Gastroesophageal sphincter (tissue), 4 donors: ENCODE measurements around the gene C12orf60. TPM values are rescaled to one million over a fixed set of nuclear protein-coding genes. Genes with fewer than 3 reads are reported as not detected.

Experiments used
- ATAC-seq: fragments of 150-250 bp; one replicate; pipeline ENCODE4 v1.9.1; 2016; ENCODE audit warnings: mild to moderate bottlenecking, moderate library complexity
- H3K27ac ChIP-seq, 4 donors: fragments of 200-600 bp; sonication (generic) in 3 of 4; 1 replicate in 3 of 4; 2 replicates in 1 of 4; pipeline ENCODE4 v1.5.1; 2016 to 2019
- H3K27me3 ChIP-seq: fragments of 200-600 bp; sonication (generic); one replicate; pipeline ENCODE4 v1.5.1; 2019
- H3K36me3 ChIP-seq, 2 donors: fragments of 200-600 bp; sonication (generic); one replicate each; pipeline ENCODE4 v1.5.1; 2019; ENCODE audit warnings: control low read depth in 1 of 2
- H3K4me1 ChIP-seq, 3 donors: fragments of 200-600 bp; sonication (generic); 1 replicate in 2 of 3; 2 replicates in 1 of 3; pipeline ENCODE4 v1.5.1; 2016 to 2019; ENCODE audit warnings: control low read depth in 2 of 3
- H3K4me3 ChIP-seq, 2 donors: fragments of 200-600 bp; sonication (generic); one replicate each; pipeline ENCODE4 v1.5.1; 2019; ENCODE audit warnings: mild to moderate bottlenecking in 1 of 2, moderate library complexity in 1 of 2
- H3K9me3 ChIP-seq, 3 donors: fragments of 200-600 bp; sonication (generic); one replicate each; pipeline ENCODE4 v1.5.1; 2017 to 2019; ENCODE audit warnings: control low read depth in 2 of 3
- CTCF ChIP-seq, 4 experiments: fragments of 200-600 bp in 2 of 4; fragments of 450-650 bp in 2 of 4; sonication (generic) in 1 of 4; IDR thresholded peaks; one replicate each; pipeline ENCODE4 v1.5.1; 2017 to 2019; ENCODE audit warnings: antibody characterized with exemption in 4 of 4, mild to moderate bottlenecking in 2 of 4, moderate library complexity in 2 of 4
- EP300 ChIP-seq: sonication (generic); formaldehyde crosslinking; IDR thresholded peaks from one replicate; pipeline ENCODE4 v1.6.1; 2017; ENCODE audit warnings: antibody characterized with exemption, mild to moderate bottlenecking
- POLR2A ChIP-seq, 2 donors: fragments of 450-650 bp; IDR thresholded peaks; one replicate each; pipeline ENCODE4 v1.6.1; 2017; ENCODE audit warnings: antibody characterized with exemption in 2 of 2, mild to moderate bottlenecking in 2 of 2, moderate library complexity in 1 of 2
- POLR2AphosphoS5 ChIP-seq: sonication (generic); formaldehyde crosslinking; IDR thresholded peaks from one replicate; pipeline ENCODE4 v1.6.1; 2017; ENCODE audit warnings: antibody characterized with exemption
- WGBS, 2 donors: methylation state at CpG; one replicate each; pipeline ENCODE4 v1.1.5; 2018; ENCODE audit warnings: low coverage in 1 of 2; 5-methylcytosine and 5-hydroxymethylcytosine counted together
- total RNA-seq, 4 donors: library from RNA; depleted of rRNA; stranded (reverse); fragments of >200 nt; gene quantifications; one replicate each; pipeline ENCODE4 v1.1.0, GENCODE V29; 2016

The C12orf60 gene
- total RNA-seq, 4 donors from 2014 or later: 0.40 to 1.5 (median 1.0) TPM

GRCh38 chr12:14840616-14841015, 37.1 kb downstream of the C12orf60 start:
- Histone ChIP-seq H3K9me3 (no peaks in the 10 kb centered on the region), H3K27me3 (no peaks in the 10 kb centered on the region), H3K4me1 (peaks cover 13 to 40% (median 14%) of the 10 kb centered on the region in 3 donors), H3K36me3 (no peaks in the 10 kb centered on the region), H3K4me3 (no peak overlapping the region), H3K27ac (peak overlapping the region in 2 of 4 donors; percentile 42 to 44)
- WGBS, 2 donors: 78 to 85% methylated on average over 3 to 4 of the region's 4 CpGs
- no peak for ATAC-seq
- TF ChIP-seq CTCF (IDR thresholded peaks at IDR 0.05) (no peak), POLR2AphosphoS5 (no peak)

GRCh38 chr12:14841761-14842160, 38.3 kb downstream of the C12orf60 start:
- peaks cover 14 to 52% (median 21%) of the 10 kb centered on the region in 3 donors for H3K4me1 ChIP-seq

DNA sequence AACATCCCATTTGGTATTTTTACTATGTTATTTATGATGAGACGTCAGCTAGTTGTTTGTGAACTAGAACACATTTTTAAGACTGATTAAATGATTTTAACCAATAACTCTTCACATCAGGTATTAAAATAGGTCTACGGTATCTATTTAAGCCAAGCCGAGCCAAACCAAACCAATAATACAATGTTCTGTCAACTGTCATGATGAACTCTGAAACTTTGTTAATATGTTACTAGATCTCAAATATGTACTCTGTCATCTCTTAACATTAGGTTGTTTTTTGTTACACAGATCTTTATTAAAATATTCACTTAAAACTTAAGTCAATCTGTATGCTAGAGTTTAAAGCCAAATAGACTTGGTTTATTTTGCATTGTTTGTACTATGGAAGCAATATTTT, 38.8 kb downstream of the C12orf60 start:
- Histone ChIP-seq H3K27me3 (no peaks in the 10 kb centered on the region), H3K9me3 (no peaks in the 10 kb centered on the region), H3K27ac (peak overlapping the region; percentile 44 to 69 (median 56)), H3K36me3 (no peaks in the 10 kb centered on the region), H3K4me1 (peaks cover 14 to 57% (median 21%) of the 10 kb centered on the region in 3 donors), H3K4me3 (no peak overlapping the region)
- no peak for TF ChIP-seq POLR2A (IDR thresholded peaks at IDR 0.05)
- TF ChIP-seq EP300: no peak
- no peak for TF ChIP-seq CTCF (IDR thresholded peaks at IDR 0.05)
- TF ChIP-seq POLR2AphosphoS5: no peak
- no peak for ATAC-seq
- WGBS, 2 donors: 71 to 79% methylated on average over 3 of the region's 3 CpGs

More at GRCh38 chr12:14841761-14842160, 38.3 kb downstream of the C12orf60 start:
- Histone ChIP-seq H3K4me3 (no peak overlapping the region), H3K9me3 (no peaks in the 10 kb centered on the region), H3K27ac (peak overlapping the region; percentile 44 to 69 (median 56)), H3K27me3 (no peaks in the 10 kb centered on the region), H3K36me3 (no peaks in the 10 kb centered on the region)
- ATAC-seq: peak; percentile 94
- peak; percentile 87 for TF ChIP-seq POLR2AphosphoS5
- TF ChIP-seq POLR2A (IDR thresholded peaks at IDR 0.05): no peak
- WGBS, 2 donors: 15 to 17% methylated on average over 3 of the region's 3 CpGs

DNA sequence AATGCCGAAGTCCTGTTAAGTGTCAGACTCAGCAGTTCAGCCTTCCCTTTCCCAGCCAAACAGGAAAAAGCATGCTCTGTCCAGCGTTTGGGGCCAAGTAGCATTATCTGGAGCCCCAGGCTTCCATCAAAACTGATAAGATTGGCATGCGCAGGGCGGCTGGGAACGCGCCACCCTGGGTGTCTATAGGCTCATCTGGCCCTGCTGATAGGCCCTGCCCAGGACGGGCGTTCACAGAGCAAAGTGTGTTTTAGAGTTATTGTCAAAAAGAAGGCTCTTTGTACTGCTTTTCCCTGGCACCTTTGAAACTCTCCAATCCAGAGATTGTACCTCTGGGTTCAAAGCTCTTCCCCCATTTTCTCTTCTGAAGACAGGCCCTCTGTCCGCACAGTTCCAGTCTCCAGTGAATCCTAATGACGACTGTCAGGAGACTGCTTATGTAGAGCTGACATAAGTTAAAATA, 40.0 kb downstream of the C12orf60 start, which contains the start of gene ART4:
Gene ART4 (minus strand): TSS at position 102 of the 463 bp plus-strand sequence. CDS start 413 bp downstream, outside the sequence.
- WGBS, 2 donors: 75 to 77% methylated on average over 2 to 5 of the region's 10 CpGs
- Histone ChIP-seq H3K4me1 (peaks cover 14 to 60% (median 21%) of the 10 kb centered on the region in 3 donors), H3K27ac (peak within 1 kb of the TSS; percentile 44 to 69 (median 56)), H3K27me3 (no peaks in the 10 kb centered on the region), H3K9me3 (no peaks in the 10 kb centered on the region), H3K4me3 (no peak within 1 kb of the TSS), H3K36me3 (no peaks in the 10 kb centered on the region)
- TF ChIP-seq POLR2AphosphoS5: no peak
- no peak for TF ChIP-seq EP300
- TF ChIP-seq POLR2A (IDR thresholded peaks at IDR 0.05): no peak
- no peak for TF ChIP-seq CTCF (IDR thresholded peaks at IDR 0.05)
- no peak for ATAC-seq

- no peak for TF ChIP-seq POLR2AphosphoS5
- Histone ChIP-seq H3K4me1 (peaks cover 14 to 60% (median 21%) of the 10 kb centered on the region in 3 donors), H3K27me3 (no peaks in the 10 kb centered on the region), H3K27ac (no peak overlapping the region), H3K36me3 (no peaks in the 10 kb centered on the region), H3K9me3 (no peaks in the 10 kb centered on the region), H3K4me3 (no peak overlapping the region)
- no peak for ATAC-seq
Measured at GRCh38 chr12:14844401-14844800, 40.9 kb downstream of the C12orf60 start.

DNA sequence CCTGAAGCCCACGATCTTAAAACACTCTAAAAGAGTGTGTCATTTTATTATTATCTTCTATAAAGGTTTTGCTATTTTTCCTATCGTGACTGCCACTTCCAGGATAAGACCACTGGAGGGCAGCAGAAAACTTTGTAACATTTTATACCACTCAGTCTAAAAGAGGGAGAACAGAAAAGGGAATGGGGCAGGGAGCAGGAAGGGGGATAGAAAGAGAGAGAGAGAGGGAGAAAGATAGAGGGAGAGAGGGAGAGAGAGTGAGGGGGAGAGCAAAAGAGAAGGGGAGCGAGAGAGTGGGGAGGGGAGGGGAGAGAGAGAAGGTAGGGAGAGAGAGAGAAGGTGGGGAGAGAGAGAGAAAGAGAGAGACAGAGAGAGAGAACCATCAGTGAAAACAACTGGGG, 41.9 kb downstream of the C12orf60 start:
- WGBS, 2 donors: 3 to 7% methylated on average over 3 of the region's 3 CpGs
- Histone ChIP-seq H3K27ac (peak overlapping the region; percentile 12 to 36 (median 23)), H3K36me3 (no peaks in the 10 kb centered on the region), H3K4me1 (peaks cover 13 to 67% (median 21%) of the 10 kb centered on the region in 3 donors), H3K4me3 (no peak overlapping the region), H3K27me3 (no peaks in the 10 kb centered on the region), H3K9me3 (no peaks in the 10 kb centered on the region)
- ATAC-seq: peak; percentile 48
- TF ChIP-seq EP300 (no peak), CTCF (IDR thresholded peaks at IDR 0.05) (peak; percentile 73 to 90 (median 86))
